Measurements from ENCODE around the gene TGFBR3. TPM values are rescaled to one million over a fixed set of nuclear protein-coding genes. Genes with fewer than 3 reads are reported as not detected.

The TGFBR3 gene
- total RNA-seq, 1 experiment from 2014 or later, result 14.5 TPM

GRCh38 chr1:91706140-91706957, 179.6 kb downstream of the TGFBR3 start:
- ChIA-PET CTCF (no interaction called here), POLR2A (no interaction called here)
- intact Hi-C loops (cut with micrococcal nuclease; ENCODE audit: unreplicated experiment) (no loop called here), in situ Hi-C loops (cut with HindIII; ENCODE audit: low pct_unique_long_range_greater_than_20kb, low sequenced_read_pairs) (no loop called here)
- H3K4me3 ChIP-seq (ENCODE audit: low read depth in 2 of 2, low read length in 2 of 2), result no peak overlapping the region
- no peak overlapping the region for H3K27ac ChIP-seq (ENCODE audit: low read length)
- ATAC-seq (no peak), DNase-seq (ENCODE audit: low read depth, low spot score) (no peak)
- H3K9me3 ChIP-seq (ENCODE audit: control insufficient read depth, insufficient read depth, low read depth, low read length), result no peaks in the 10 kb centered on the region
- no peaks in the 10 kb centered on the region for H3K27me3 ChIP-seq (ENCODE audit: control insufficient read depth, insufficient read depth, low read length)
- no peaks in the 10 kb centered on the region for H3K36me3 ChIP-seq (ENCODE audit: control insufficient read depth, insufficient read depth, low read length)
- H3K4me1 ChIP-seq (ENCODE audit: control insufficient read depth, insufficient read depth, low read length), result no peaks in the 10 kb centered on the region; the same call in 1 of the 2 replicates
- BruUV-seq (replicated peaks), result no TSS peak
- TF ChIP-seq REST (IDR thresholded peaks at IDR 0.05; ENCODE audit: insufficient read depth in 1 of 2, low read depth in 2 of 2, low read length in 1 of 2) (no peak), TCF7L2 (IDR thresholded peaks at IDR 0.05; ENCODE audit: low read depth, low read length) (no peak), POLR2AphosphoS5 (IDR thresholded peaks at IDR 0.05; ENCODE audit: low read depth, low read length) (no peak), SIN3A (IDR thresholded peaks at IDR 0.05; ENCODE audit: borderline replicate concordance, insufficient read depth, low read depth, low read length) (no peak)
- TF ChIP-seq, protein P1, sequence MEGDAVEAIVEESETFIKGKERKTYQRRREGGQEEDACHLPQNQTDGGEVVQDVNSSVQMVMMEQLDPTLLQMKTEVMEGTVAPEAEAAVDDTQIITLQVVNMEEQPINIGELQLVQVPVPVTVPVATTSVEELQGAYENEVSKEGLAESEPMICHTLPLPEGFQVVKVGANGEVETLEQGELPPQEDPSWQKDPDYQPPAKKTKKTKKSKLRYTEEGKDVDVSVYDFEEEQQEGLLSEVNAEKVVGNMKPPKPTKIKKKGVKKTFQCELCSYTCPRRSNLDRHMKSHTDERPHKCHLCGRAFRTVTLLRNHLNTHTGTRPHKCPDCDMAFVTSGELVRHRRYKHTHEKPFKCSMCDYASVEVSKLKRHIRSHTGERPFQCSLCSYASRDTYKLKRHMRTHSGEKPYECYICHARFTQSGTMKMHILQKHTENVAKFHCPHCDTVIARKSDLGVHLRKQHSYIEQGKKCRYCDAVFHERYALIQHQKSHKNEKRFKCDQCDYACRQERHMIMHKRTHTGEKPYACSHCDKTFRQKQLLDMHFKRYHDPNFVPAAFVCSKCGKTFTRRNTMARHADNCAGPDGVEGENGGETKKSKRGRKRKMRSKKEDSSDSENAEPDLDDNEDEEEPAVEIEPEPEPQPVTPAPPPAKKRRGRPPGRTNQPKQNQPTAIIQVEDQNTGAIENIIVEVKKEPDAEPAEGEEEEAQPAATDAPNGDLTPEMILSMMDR (IDR thresholded peaks at IDR 0.05), result no peak

- DNase-seq (ENCODE audit: low read depth, low spot score) (no peak), ATAC-seq (no peak)
- CTCF ChIA-PET, result no interaction called here
- BruUV-seq (replicated peaks), result no TSS peak
- in situ Hi-C loops (cut with HindIII; ENCODE audit: low pct_unique_long_range_greater_than_20kb, low sequenced_read_pairs), result no loop called here
- intact Hi-C loops (cut with micrococcal nuclease; ENCODE audit: unreplicated experiment), result no loop called here
- no peak overlapping the region for H3K27ac ChIP-seq (ENCODE audit: low read length)
- no peaks in the 10 kb centered on the region for H3K9me3 ChIP-seq (ENCODE audit: control insufficient read depth, insufficient read depth, low read depth, low read length)
- no peaks in the 10 kb centered on the region for H3K27me3 ChIP-seq (ENCODE audit: control insufficient read depth, insufficient read depth, low read length)
- TF ChIP-seq POLR2AphosphoS5 (IDR thresholded peaks at IDR 0.05; ENCODE audit: low read depth, low read length) (no peak), REST (IDR thresholded peaks at IDR 0.05; ENCODE audit: insufficient read depth in 1 of 2, low read depth in 2 of 2, low read length in 1 of 2) (no peak), SIN3A (IDR thresholded peaks at IDR 0.05; ENCODE audit: borderline replicate concordance, insufficient read depth, low read depth, low read length) (no peak), TCF7L2 (IDR thresholded peaks at IDR 0.05; ENCODE audit: low read depth, low read length) (no peak)
- TF ChIP-seq, protein P1 (IDR thresholded peaks at IDR 0.05), result no peak
- POLR2A ChIA-PET, result interaction anchor here (0.5 kb wide), 1 partner anchor 152 kb away, joined by 4 read pairs; no protein-coding TSS in a partner anchor
- no peaks in the 10 kb centered on the region; the same call in 1 of the 2 replicates for H3K4me1 ChIP-seq (ENCODE audit: control insufficient read depth, insufficient read depth, low read length)
- no peak overlapping the region for H3K4me3 ChIP-seq (ENCODE audit: low read depth in 2 of 2, low read length in 2 of 2)
- H3K36me3 ChIP-seq (ENCODE audit: control insufficient read depth, insufficient read depth, low read length), result no peaks in the 10 kb centered on the region
Measured at GRCh38 chr1:91704746-91705145, 181.2 kb downstream of the TGFBR3 start.

All from Panc1 (cell line).